ENCODE measurements around the gene DIS3L.
"Not testable (repeated sequence)": the region's sequence is repeated elsewhere in the genome, so short reads cannot be mapped to it uniquely, and the experiment has no call there.

The DIS3L gene

DNA sequence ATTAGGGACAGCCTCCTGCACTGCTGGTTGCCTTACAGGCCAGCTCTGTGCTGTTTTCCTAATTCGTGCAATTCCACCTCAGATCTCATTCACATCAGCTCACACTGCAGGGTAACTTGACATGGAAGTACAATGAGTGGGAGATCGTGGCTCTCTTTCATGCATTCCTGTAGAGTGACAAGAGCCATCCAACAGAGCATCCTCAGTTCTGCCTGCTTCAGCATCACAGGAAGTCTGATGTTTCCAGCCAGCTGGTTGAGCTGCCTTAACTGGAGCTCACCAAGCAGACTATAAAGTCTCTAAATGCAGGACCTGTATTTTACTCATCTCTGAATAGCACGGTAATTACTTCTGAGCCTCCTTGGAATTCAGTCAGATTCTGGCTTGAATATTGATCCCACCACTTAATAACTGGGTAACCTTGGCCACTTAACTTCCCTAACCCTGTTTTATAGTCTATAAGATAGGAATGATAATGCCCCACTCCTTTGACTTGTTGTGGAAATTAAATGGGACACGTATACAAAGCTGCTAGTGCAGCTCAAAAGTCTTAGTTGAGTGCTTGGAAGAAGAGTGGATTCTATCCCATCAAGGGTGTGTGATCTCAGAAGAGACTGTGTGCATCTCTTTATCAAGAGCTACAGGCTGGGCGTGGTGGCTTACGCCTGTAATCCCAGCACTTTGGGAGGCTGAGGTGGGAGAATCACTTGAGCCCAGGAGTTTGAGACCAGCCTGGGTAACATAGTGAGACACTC, 1.4 kb upstream of the DIS3L start:
- Mint-ChIP-seq H3K9me3 (no peaks in the 10 kb centered on the region), H3K27ac (peak overlapping the region; percentile 91), H3K4me3 (peak overlapping the region; percentile 85), H3K36me3 (ENCODE audit: low read depth) (peaks cover 13% of the 10 kb centered on the region), H3K4me1 (ENCODE audit: low read depth) (peaks cover 52% of the 10 kb centered on the region), H3K27me3 (no peaks in the 10 kb centered on the region)

DNA sequence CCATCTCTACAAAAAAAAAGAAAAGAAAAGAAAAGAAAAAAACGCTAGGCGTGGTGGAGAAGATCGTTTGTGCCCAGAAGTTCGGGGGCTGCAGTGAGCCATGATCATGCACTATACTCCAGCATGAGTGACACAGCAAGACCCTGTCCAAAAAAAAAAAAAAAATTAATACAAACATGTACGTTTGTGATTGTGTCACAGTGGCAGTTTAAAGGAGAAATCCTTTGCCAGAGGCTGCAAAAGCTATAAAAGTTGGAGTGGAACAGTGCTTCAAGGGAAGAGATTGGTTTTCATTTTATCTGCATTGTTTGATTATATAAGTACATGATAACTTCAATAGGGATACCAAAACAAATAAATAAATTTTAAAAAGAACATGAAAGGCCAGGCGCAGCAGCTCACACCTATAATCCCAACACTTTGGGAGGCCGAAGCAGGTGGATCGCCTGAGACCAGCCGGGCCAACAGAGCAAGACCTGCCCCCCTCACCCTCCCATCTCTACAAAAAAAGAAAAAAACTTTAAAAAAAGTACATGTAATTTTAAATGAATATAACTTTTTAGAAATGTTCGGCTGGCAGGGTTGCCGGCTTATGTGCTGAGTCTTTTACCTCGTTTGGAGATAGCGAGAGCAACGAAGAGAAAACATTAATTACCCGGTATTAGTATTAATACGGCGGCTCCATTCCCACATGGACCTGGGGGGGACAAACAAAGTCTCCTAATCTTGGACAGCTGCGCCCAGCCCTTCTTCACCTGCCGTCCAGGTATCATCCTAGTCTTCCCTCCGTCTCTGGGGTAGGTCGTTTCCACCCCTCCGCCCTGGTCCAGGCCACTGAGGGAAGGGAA, 573 bp upstream of the DIS3L start:
- Mint-ChIP-seq H3K4me3 (peak overlapping the region; percentile 85), H3K27me3 (no peaks in the 10 kb centered on the region), H3K4me1 (ENCODE audit: low read depth) (peaks cover 48% of the 10 kb centered on the region)

DNA sequence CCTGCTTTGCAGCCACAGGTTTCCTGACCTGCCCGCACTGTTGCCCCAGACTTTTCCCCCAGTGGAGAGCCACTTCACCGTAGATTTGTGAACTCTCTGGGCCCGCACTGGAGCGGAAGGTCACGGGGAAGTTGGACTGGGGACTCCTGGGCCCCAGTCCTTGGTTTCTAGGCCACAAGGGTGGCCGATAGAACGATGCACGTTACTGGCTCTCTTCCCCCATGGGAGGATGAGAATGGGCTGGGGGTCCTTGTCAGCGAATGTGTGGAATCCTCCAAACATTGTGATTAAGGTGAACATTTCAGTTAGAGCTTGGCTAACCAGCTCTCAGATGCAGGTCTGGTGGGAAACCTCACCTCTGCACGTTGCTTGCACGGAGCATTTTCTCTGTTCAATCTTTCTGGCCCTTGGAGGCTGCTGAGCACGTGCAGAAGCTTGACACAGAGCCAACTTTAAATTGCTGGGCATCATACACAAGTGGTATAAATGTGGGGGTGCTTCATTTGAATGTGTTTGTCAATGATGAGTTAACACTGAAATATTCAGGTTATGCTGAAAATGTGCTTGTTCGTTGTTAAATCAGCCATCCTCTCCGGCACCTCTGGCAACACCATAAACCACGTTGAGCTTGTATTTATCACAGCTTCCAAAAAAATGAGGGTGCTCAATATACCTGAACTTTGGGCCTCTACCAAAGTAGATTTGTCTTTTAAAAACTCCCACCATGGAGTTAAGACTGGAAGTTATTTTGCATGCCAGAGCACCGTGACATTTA, 976 bp downstream of the DIS3L start:
- peak overlapping the region; percentile 94 for H3K27ac Mint-ChIP-seq
- H3K36me3 Mint-ChIP-seq (ENCODE audit: low read depth), result peaks cover 30% of the 10 kb centered on the region
- peaks cover 47% of the 10 kb centered on the region for H3K4me1 Mint-ChIP-seq (ENCODE audit: low read depth)
- no peaks in the 10 kb centered on the region for H3K27me3 Mint-ChIP-seq
- peak overlapping the region; percentile 87 for H3K4me3 Mint-ChIP-seq
- H3K9me3 Mint-ChIP-seq, result no peaks in the 10 kb centered on the region

More for the DNA sequence above, 573 bp upstream of the DIS3L start:
- Mint-ChIP-seq H3K9me3 (no peaks in the 10 kb centered on the region), H3K27ac (peak overlapping the region; percentile 91), H3K36me3 (ENCODE audit: low read depth) (peaks cover 18% of the 10 kb centered on the region)

DNA sequence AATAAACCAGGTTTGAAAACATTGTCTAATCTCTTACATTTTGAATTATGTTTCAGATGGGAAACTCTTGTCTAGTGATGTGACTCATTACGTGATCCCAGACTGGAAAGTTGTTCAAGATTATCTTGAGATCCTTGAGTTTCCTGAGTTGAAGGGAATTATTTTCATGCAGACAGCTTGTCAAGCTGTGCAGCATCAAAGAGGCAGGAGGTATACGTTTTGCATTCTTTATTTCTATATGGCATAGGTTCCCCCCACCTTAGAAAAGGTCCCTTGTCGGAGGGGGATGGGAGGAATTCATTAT, 1.5 kb downstream of the DIS3L start:
- Mint-ChIP-seq H3K4me1 (ENCODE audit: low read depth) (peaks cover 47% of the 10 kb centered on the region), H3K36me3 (ENCODE audit: low read depth) (peaks cover 30% of the 10 kb centered on the region), H3K27me3 (no peaks in the 10 kb centered on the region), H3K27ac (peak overlapping the region; percentile 94), H3K4me3 (peak overlapping the region; percentile 87), H3K9me3 (no peaks in the 10 kb centered on the region)

DNA sequence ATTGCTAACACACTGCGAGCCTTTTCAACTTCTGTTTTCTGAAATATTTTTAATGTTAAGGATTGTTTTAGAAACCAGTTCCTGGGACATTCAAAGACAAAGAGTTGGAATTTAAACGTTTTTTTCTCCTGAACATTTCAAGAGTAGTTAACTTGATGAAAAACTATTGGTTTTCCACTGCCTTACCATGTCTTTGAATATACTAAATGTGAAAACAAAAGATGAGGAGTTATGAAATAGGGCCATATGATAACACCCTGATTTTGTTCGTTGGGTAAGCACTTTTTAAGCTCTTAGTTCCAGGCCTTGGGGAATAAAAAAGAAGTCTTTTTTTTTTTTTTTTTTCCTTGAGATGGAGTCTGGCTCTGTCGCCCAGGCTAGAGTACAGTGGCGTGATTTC, 2.8 kb downstream of the DIS3L start:
- Mint-ChIP-seq H3K9me3 (no peaks in the 10 kb centered on the region), H3K27me3 (no peaks in the 10 kb centered on the region), H3K36me3 (ENCODE audit: low read depth) (peaks cover 36% of the 10 kb centered on the region), H3K27ac (no peak overlapping the region), H3K4me3 (no peak overlapping the region), H3K4me1 (ENCODE audit: low read depth) (peaks cover 39% of the 10 kb centered on the region)

DNA sequence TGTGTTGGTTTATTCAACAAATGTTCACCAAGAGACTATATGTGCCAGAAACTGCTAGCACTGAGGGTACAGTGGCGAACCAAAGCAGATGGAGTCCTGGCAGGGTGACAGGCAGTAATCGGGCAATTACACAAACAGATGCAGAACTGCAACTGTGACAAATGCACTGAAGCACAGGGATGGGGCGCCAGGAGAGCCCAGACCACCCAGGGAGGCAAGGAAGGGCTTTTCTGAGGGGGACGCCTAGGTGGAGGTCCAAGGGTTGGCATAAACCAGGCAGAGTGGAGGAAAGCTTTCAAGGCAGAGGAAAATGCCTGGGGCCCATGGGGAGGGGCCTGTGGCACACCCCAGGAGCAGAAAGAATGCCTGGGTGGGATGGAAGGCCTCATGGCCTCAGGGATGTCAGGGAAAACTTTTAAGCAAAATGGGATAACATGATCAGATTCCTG, 5.5 kb downstream of the DIS3L start:
- Mint-ChIP-seq H3K4me3 (no peak overlapping the region), H3K27ac (peak overlapping the region; percentile 18), H3K4me1 (ENCODE audit: low read depth) (peaks cover 27% of the 10 kb centered on the region), H3K9me3 (no peaks in the 10 kb centered on the region), H3K36me3 (ENCODE audit: low read depth) (peaks cover 46% of the 10 kb centered on the region), H3K27me3 (no peaks in the 10 kb centered on the region)

DNA sequence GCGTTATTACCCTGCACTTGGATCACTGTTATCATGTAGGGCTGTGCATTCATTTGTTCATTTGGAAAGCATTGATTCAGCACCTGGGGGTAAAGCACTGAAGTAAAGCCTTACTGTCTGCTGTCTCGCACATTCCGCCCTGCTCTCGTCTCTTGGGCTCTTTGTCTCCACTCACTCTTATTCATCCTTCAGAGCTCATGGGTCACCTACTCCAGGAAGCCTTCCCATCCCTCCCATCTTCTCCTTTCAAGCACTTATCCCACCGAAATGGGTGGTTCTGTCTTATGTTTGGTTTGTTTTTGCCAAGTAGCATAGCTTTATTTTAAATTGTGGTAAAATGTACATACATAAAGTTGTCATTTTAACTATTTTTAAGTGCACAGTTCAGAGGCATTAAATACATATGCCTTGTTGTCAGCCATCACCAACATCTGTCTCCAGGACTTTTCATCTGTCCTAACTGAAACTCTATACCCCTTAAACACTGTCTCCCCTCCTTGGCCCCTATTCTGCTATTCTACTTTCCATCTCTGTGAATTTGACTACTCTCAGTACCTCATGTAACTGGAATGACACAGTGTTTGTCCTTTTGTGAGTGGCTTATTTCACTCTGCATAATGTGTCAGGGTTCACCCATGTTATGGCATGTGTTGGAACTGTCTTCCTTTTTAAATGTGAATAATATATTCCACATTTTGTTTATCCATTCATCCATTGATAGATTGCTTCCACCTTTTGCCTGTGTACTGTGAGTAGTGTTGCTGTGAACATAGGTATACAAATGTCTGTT, 9.3 kb downstream of the DIS3L start:
- H3K27ac Mint-ChIP-seq, result no peak overlapping the region
- H3K36me3 Mint-ChIP-seq (ENCODE audit: low read depth), result peaks cover 32% of the 10 kb centered on the region
- no peaks in the 10 kb centered on the region for H3K27me3 Mint-ChIP-seq
- H3K4me3 Mint-ChIP-seq, result no peak overlapping the region
- no peaks in the 10 kb centered on the region for H3K9me3 Mint-ChIP-seq
- H3K4me1 Mint-ChIP-seq (ENCODE audit: low read depth), result no peaks in the 10 kb centered on the region

DNA sequence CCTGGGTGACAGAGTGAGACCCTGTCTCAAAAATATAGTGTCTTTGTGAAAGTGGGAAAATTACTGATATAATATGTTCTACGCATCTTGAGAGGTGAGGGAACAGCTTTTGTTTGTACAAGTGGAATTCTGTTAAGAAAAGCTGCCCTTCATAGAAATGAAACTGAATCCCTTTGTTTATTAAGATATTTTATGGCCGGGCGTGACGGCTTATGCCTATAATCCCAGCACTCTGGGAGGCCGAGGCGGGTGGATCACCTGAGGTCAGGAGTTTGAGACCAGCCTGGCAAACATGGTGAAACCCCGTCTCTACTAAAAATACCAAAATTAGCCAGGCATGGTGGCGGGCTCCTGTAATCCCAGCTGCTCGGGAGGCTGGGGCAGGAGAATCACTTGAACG, 11.1 kb downstream of the DIS3L start:
- H3K27me3 Mint-ChIP-seq; H3K9me3 Mint-ChIP-seq; H3K4me1 Mint-ChIP-seq (ENCODE audit: low read depth); H3K4me3 Mint-ChIP-seq; H3K27ac Mint-ChIP-seq: not testable (repeated sequence)
- H3K36me3 Mint-ChIP-seq (ENCODE audit: low read depth), result peaks cover 33% of the 10 kb centered on the region

DNA sequence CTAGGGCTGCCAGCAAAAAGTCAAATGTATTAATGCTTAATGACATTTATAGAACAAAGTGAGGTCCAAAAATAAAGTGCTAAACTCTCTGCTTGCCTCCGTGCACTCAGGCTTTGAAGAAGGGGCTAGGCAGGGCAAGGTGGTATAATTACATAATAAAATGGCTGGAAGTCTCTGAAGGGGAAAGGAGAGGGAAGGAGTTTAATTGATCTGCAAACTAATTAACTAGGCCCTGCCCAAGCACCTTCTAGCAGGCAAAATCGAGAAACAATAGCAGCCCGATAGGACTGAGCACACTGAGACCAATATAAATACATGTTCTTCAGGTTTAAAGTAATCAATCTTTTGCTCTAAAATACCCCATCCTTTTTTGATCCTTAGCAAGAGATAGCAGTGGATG, 13.0 kb downstream of the DIS3L start:
- Mint-ChIP-seq H3K27me3 (no peaks in the 10 kb centered on the region), H3K4me3 (no peak overlapping the region), H3K36me3 (ENCODE audit: low read depth) (peaks cover 40% of the 10 kb centered on the region), H3K4me1 (ENCODE audit: low read depth) (no peaks in the 10 kb centered on the region), H3K27ac (no peak overlapping the region), H3K9me3 (no peaks in the 10 kb centered on the region)

DNA sequence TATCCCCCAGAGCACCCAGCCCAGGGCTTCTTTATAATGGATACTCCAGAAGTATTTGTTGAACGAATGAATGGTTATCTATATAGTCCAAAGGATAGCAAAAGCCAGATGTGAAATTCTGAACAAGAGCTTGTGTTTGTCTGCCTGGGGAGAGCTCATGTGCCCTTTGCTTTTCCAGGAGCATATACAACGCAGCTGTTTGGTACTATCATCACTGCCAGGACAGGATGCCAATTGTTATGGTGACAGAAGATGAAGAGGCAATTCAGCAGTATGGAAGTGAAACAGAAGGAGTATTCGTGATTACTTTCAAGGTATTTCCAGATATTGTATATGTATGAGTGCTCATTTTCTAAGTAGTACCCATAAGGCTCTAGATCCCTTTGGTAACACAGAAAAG, 15.2 kb downstream of the DIS3L start:
- H3K4me3 Mint-ChIP-seq, result no peak overlapping the region
- peaks cover 43% of the 10 kb centered on the region for H3K36me3 Mint-ChIP-seq (ENCODE audit: low read depth)
- peaks cover 7% of the 10 kb centered on the region for H3K4me1 Mint-ChIP-seq (ENCODE audit: low read depth)
- H3K27me3 Mint-ChIP-seq, result no peaks in the 10 kb centered on the region
- peak overlapping the region; percentile 34 for H3K27ac Mint-ChIP-seq
- H3K9me3 Mint-ChIP-seq, result no peaks in the 10 kb centered on the region

DNA sequence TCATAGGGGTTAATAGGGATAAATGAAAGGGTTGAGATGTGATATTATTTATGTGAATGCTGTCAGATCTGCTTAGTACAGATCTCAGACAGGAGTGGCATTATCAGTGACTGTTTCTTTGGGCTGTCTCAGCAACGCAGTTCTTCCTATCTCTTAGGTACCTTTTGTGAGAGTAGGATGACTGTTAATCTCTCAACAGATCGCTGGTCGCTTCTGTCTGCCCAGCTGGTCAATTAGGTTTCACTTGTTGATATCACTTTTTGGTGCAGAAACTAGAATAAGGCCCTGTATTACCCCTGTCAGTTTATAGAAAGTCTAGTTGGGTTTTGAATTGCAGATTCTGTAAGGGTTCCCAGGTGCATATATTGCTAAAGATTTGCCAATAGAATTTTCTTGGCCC, 16.5 kb downstream of the DIS3L start:
- peaks cover 7% of the 10 kb centered on the region for H3K4me1 Mint-ChIP-seq (ENCODE audit: low read depth)
- H3K27ac Mint-ChIP-seq, result no peak overlapping the region
- H3K36me3 Mint-ChIP-seq (ENCODE audit: low read depth), result peaks cover 46% of the 10 kb centered on the region

DNA sequence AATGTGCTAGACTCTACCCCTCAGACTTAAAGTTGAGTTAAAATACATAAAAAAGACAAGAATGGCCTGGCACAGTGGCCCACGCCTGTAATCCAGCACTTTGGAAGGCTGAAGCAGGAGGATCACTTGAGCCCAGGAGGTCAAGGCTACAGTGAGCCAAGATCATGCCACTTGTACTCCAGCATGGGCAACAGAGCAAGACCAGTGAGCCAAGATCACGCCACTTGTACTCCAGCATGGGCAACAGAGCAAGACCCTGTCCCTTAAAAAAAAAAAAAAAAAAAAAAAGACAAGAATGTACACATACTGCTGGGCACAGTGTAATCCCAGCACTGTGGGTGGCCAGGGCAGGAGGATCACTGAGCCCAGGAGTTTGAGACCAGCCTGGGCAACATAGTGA, 17.4 kb downstream of the DIS3L start:
- Mint-ChIP-seq H3K4me1 (ENCODE audit: low read depth) (peaks cover 7% of the 10 kb centered on the region), H3K27me3 (no peaks in the 10 kb centered on the region), H3K27ac (no peak overlapping the region), H3K4me3 (no peak overlapping the region), H3K36me3 (ENCODE audit: low read depth) (peaks cover 51% of the 10 kb centered on the region), H3K9me3 (no peaks in the 10 kb centered on the region)

More for the DNA sequence above, 16.5 kb downstream of the DIS3L start:
- no peaks in the 10 kb centered on the region for H3K9me3 Mint-ChIP-seq
- H3K4me3 Mint-ChIP-seq, result no peak overlapping the region
- H3K27me3 Mint-ChIP-seq, result no peaks in the 10 kb centered on the region

DNA sequence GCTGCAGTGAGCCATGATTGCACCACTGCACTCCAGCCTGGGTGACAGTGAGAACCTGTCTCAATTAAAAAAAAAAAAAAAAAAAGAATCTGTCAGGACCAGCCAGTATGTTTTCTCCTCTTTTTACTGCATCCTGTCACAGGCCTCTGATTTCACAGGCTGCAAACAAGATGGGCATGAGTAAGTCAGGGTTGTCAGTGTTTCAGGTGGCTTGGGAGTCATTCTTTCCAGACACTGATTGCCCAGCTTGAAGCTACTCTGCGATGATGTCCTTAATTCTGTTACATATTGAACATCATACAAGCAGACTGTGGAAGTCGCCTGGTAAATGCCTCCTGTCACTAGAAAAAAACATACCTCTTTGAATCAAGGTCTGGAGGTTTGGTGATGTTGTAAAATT, 18.8 kb downstream of the DIS3L start:
- H3K27ac Mint-ChIP-seq, result no peak overlapping the region
- H3K36me3 Mint-ChIP-seq (ENCODE audit: low read depth), result peaks cover 60% of the 10 kb centered on the region
- H3K4me3 Mint-ChIP-seq, result no peak overlapping the region
- H3K27me3 Mint-ChIP-seq, result no peaks in the 10 kb centered on the region
- peaks cover 7% of the 10 kb centered on the region for H3K4me1 Mint-ChIP-seq (ENCODE audit: low read depth)
- no peaks in the 10 kb centered on the region for H3K9me3 Mint-ChIP-seq

DNA sequence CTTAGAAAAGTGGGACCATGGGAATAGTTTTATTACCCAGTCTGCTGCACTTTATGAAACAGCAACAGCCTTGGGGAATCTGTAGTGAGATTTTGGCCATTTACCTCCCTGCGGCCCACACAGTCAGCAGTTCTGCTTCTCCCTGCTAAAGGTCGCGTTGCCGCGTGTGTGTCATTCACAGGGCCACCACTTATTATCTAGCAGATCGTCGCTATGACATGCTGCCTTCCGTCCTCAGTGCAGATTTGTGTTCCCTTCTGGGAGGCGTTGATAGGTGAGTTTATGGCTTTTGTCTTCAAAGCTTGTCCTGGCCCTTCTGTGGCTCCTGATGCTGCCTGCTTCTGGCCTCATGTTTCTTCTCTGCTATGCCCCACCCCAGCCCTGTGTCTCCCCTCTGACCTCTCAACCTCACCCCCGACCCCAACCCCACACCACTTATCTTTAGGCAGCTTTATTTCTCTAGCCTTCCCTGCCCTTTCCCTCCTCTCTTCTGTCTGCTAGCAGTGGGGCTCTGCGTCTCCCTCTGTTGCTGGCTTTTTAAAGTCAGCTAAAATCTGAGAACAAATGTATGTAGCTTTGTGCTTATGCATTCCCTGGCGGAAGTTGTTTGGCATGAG, 30.1 kb downstream of the DIS3L start:
- peaks cover 5% of the 10 kb centered on the region for H3K4me1 Mint-ChIP-seq (ENCODE audit: low read depth)
- no peaks in the 10 kb centered on the region for H3K27me3 Mint-ChIP-seq
- no peak overlapping the region for H3K4me3 Mint-ChIP-seq
- peaks cover 59% of the 10 kb centered on the region for H3K36me3 Mint-ChIP-seq (ENCODE audit: low read depth)
- H3K9me3 Mint-ChIP-seq, result no peaks in the 10 kb centered on the region
- H3K27ac Mint-ChIP-seq, result peak overlapping the region; percentile 75
